KG1 (cell line): ENCODE measurements around the gene CBY1.

Experiments used
- DNase-seq: peaks from one replicate; lab custom pipeline; 2025; lab: John Stamatoyannopoulos, UW

Gene CBY1

GRCh38 chr22:38700789-38701628, 44.6 kb downstream of the CBY1 start, which contains the start of gene JOSD1:
Gene JOSD1, minus strand, starts transcription at chr22:38700943. Its CDS starts 956 bp downstream, at chr22:38699987.
- peak; percentile 85 for DNase-seq

GRCh38 chr22:38704654-38705234, 48.3 kb downstream of the CBY1 start:
- no peak for DNase-seq

GRCh38 chr22:38705235-38706100, 49.0 kb downstream of the CBY1 start, which contains the start of gene GTPBP1:
Gene GTPBP1, plus strand, starts transcription at chr22:38705944. Its CDS starts 12 bp downstream, at chr22:38705956.
- peak; percentile 100 for DNase-seq

- no peak for DNase-seq
Measured at GRCh38 chr22:38706101-38706900, 49.9 kb downstream of the CBY1 start.

GRCh38 chr22:38706901-38707195, 50.4 kb downstream of the CBY1 start:
- DNase-seq: no peak

- no peak for DNase-seq
Measured at GRCh38 chr22:38707346-38707745, 50.9 kb downstream of the CBY1 start.

- DNase-seq: no peak
Measured at GRCh38 chr22:38707984-38708383, 51.5 kb downstream of the CBY1 start.

- no peak for DNase-seq
Measured at GRCh38 chr22:38709306-38709705, 52.9 kb downstream of the CBY1 start.

- no peak for DNase-seq
Measured at GRCh38 chr22:38710351-38710750, 53.9 kb downstream of the CBY1 start.

GRCh38 chr22:38710866-38711265, 54.4 kb downstream of the CBY1 start:
- DNase-seq: no peak

- DNase-seq: no peak
Measured at GRCh38 chr22:38712486-38713207, 56.2 kb downstream of the CBY1 start.

- DNase-seq: no peak
Measured at GRCh38 chr22:38713921-38714320, 57.5 kb downstream of the CBY1 start.

- DNase-seq: no peak
Measured at GRCh38 chr22:38715176-38715764, 58.8 kb downstream of the CBY1 start.

GRCh38 chr22:38715852-38716251, 59.4 kb downstream of the CBY1 start:
- DNase-seq: no peak

- no peak for DNase-seq
Measured at GRCh38 chr22:38716271-38716670, 59.8 kb downstream of the CBY1 start.

GRCh38 chr22:38716826-38717225, 60.4 kb downstream of the CBY1 start:
- no peak for DNase-seq

- no peak for DNase-seq
Measured at GRCh38 chr22:38717244-38717643, 60.8 kb downstream of the CBY1 start.

- DNase-seq: no peak
Measured at GRCh38 chr22:38718414-38718813, 62.0 kb downstream of the CBY1 start.

GRCh38 chr22:38719196-38719595, 62.8 kb downstream of the CBY1 start:
- DNase-seq: no peak

GRCh38 chr22:38720350-38720749, 63.9 kb downstream of the CBY1 start:
- DNase-seq: no peak

- no peak for DNase-seq
Measured at GRCh38 chr22:38721551-38721950, 65.1 kb downstream of the CBY1 start.
